Heart right ventricle (tissue), 16 donors: Measurements from ENCODE around the gene GALM. TPM values are rescaled to one million over a fixed set of nuclear protein-coding genes. Genes with fewer than 3 reads are reported as not detected.
"Not testable (repeated sequence)": the region's sequence is repeated elsewhere in the genome, so short reads cannot be mapped to it uniquely, and the experiment has no call there.

ENCODE experiments used
- ATAC-seq, 8 donors: fragments of 200-7000 bp; cut with Tn5 transposase; one replicate each; pipeline ENCODE4 v1.9.1; 2020; ENCODE audit warnings: mild to moderate bottlenecking in 8 of 8, moderate library complexity in 8 of 8, moderate number of reproducible peaks in 1 of 8
- DNase-seq, 2 donors: peaks; one replicate each; pipeline ENCODE4 v3.0.0-alpha.2; 2020
- H3K27ac ChIP-seq, 10 donors: fragments of 200-600 bp; sonication (generic) in 2 of 10; one replicate each; pipeline versions ENCODE4 v1.5.0 to v1.8.0; 2020 to 2022; ENCODE audit warnings: mild to moderate bottlenecking in 3 of 10
- H3K27me3 ChIP-seq, 7 donors: fragments of 200-600 bp; one replicate each; pipeline ENCODE4 v1.8.0; 2021 to 2022; ENCODE audit warnings: mild to moderate bottlenecking in 2 of 7
- H3K36me3 ChIP-seq, 9 donors: fragments of 200-600 bp; sonication (generic) in 1 of 9; one replicate each; pipeline versions ENCODE4 v1.5.0 to v1.8.0; 2020 to 2022; ENCODE audit warnings: mild to moderate bottlenecking in 2 of 9
- H3K4me1 ChIP-seq, 9 donors: fragments of 200-600 bp; sonication (generic) in 1 of 9; one replicate each; pipeline versions ENCODE4 v1.5.0 to v1.8.0; 2020 to 2022; ENCODE audit warnings: mild to moderate bottlenecking in 4 of 9
- H3K4me3 ChIP-seq, 10 donors: fragments of 200-600 bp; sonication (generic) in 2 of 10; one replicate each; pipeline versions ENCODE4 v1.5.0 to v1.8.0; 2020 to 2022; ENCODE audit warnings: mild to moderate bottlenecking in 7 of 10, moderate library complexity in 2 of 10
- H3K9me3 ChIP-seq, 11 donors: fragments of 200-600 bp in 10 of 11; sonication (generic) in 2 of 11; one replicate each; pipeline versions ENCODE4 v1.5.0 to v1.8.0; 2013 to 2022; ENCODE audit warnings: mild to moderate bottlenecking in 2 of 11, control low read depth in 1 of 11, moderate library complexity in 1 of 11
- WGBS, 2 donors: extraction: QIAGEN DNeasy Blood & Tissue Kit; methylation state at CpG; one replicate each; pipeline ENCODE4 v1.1.7; 2013; ENCODE audit warnings: inconsistent platforms in 1 of 2; 5-methylcytosine and 5-hydroxymethylcytosine counted together
- intact Hi-C, 10 donors: fragments of 100-400 bp; cut with DNase I; formaldehyde crosslinking; loops; one replicate each; pipeline versions ENCODE4 v1.11.1 to v1.14.2; 2022
- polyA plus RNA-seq, 2 donors: library from polyadenylated mRNA; stranded (reverse); fragments of 200-250 nt; gene quantifications; one replicate each; pipeline ENCODE4 v1.2.3, GENCODE V29; 2013
- total RNA-seq, 10 donors: library from RNA; stranded (reverse); fragmentation: NEBNext Ultra II Directional in 3 of 10; extraction: Animal tissue kit (Norgen Biotek cat#: 25700) in 3 of 10; gene quantifications; one replicate each; pipeline versions ENCODE4 v1.2.1 to v1.2.4, GENCODE V29; 2021 to 2023
- TF ChIP-seq, protein P1 (sequence below), 9 donors: fragments of 200-600 bp; sonication (generic) in 2 of 9; IDR thresholded peaks; one replicate each; pipeline versions ENCODE4 v1.5.0 to v1.8.0; 2021 to 2022; ENCODE audit warnings: antibody characterized with exemption in 9 of 9, mild to moderate bottlenecking in 5 of 9, moderate library complexity in 1 of 9
- donor health status: Arrhythmogenic right ventricular cardiomyopathy.
- donor health status: ischemic (EF 13 %, LVEDD 7.1; RV severe dilation, severe dysfunction).
- donor health status: healthy with polysubstance abuse.
- donor health status: DM: no; HTN: yes; CAD: no.
- donor health status: DM: no; HTN: no; CAD: no.
- donor health status: ischemic (EF 25% LVEDD 6.9; RV normal size, moderate dysfunction).
- donor health status: ischemic (EF 25% LVEDD 5.7; RV mildly dilated, moderate dysfunction).
- donor health status: healthy.
- donor health status: DM: yes; HTN: yes; CAD: no.
- donor health status: Ischemic cardiomyopathy.
- donor health status: ischemic (EF 35%, LVEDD 5.7; RV mildly dilated, moderate dysfunction).
- donor health status: nonischemic (EF 11% LVEDD 7.7; RV severe dilation, severe dysfunction).
- donor health status: DM: yes; HTN: yes; CAD: no.
- donor health status: PGD.
- donor health status: ischemic (EF 29% LVEDD 5.4; RV normal size, mild dysfunction).
- donor health status: nonischemic (EF 23%, LVEDD 6.1; RV moderate dilation, normal function).

The GALM gene
- total and polyA plus RNA-seq, 12 donors: 6.5 to 18.6 (median 11.0) TPM

DNA sequence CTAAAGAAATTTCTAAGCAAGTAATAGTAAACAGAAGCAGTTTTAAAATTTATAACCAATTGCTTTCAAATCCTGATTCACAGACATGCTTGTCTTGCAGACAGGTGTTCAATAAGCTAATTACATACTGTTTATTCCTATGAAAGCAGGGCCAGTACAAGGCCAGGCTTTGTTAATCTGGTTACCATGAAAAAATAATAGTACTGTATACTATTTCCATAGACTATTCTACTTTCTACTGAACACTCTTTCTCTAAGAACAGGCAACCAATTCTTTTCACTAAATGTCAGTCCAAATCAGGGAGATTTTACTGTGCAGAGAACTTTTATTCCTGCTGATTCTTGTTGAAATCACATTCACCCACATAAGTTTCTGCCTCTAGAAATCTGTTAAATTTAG, 88.1 kb downstream of the GALM start:
- no peak for DNase-seq
- H3K4me1 ChIP-seq: peaks cover 6 to 30% (median 13%) of the 10 kb centered on the region in 9 donors
- no peak for ATAC-seq
- H3K27ac ChIP-seq: peak overlapping the region in 1 of 10 donors; percentile 77
- no peaks in the 10 kb centered on the region for H3K27me3 ChIP-seq
- H3K9me3 ChIP-seq: no peaks in the 10 kb centered on the region
- TF ChIP-seq, protein P1, sequence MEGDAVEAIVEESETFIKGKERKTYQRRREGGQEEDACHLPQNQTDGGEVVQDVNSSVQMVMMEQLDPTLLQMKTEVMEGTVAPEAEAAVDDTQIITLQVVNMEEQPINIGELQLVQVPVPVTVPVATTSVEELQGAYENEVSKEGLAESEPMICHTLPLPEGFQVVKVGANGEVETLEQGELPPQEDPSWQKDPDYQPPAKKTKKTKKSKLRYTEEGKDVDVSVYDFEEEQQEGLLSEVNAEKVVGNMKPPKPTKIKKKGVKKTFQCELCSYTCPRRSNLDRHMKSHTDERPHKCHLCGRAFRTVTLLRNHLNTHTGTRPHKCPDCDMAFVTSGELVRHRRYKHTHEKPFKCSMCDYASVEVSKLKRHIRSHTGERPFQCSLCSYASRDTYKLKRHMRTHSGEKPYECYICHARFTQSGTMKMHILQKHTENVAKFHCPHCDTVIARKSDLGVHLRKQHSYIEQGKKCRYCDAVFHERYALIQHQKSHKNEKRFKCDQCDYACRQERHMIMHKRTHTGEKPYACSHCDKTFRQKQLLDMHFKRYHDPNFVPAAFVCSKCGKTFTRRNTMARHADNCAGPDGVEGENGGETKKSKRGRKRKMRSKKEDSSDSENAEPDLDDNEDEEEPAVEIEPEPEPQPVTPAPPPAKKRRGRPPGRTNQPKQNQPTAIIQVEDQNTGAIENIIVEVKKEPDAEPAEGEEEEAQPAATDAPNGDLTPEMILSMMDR (IDR thresholded peaks at IDR 0.05): no peak
- H3K4me3 ChIP-seq: peak overlapping the region in 6 of 10 donors; percentile 13 to 42 (median 24)
- H3K36me3 ChIP-seq: peaks cover 0 to 11% (median 3%) of the 10 kb centered on the region in 9 donors
- intact Hi-C loops: no loop called here

DNA sequence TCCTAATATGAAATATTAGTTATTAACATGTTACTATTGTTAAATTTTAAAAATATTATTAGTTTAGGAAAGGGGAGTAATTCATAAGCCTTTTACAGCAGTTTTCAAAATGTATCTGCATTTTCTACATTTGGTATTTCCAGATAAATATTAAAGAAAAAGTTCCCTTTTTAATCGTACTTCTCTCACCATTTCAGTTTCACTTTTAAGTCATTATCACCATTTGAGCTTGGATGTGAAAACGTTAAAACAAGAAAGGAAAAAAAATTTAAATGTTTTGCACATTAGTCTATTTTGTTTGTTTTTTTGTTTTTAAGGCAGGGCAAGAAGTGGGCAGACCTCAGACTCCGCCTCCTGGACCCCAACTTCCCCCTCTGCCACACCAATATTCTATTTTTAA, 88.6 kb downstream of the GALM start:
- H3K27ac ChIP-seq: peak overlapping the region in 1 of 10 donors; percentile 77
- TF ChIP-seq, protein P1 (IDR thresholded peaks at IDR 0.05): no peak
- H3K36me3 ChIP-seq: peaks cover 0 to 6% (median 0%) of the 10 kb centered on the region in 9 donors
- no peaks in the 10 kb centered on the region for H3K9me3 ChIP-seq
- ATAC-seq (no peak), DNase-seq (no peak)
- 58 to 63% methylated on average over 3 of the region's 3 CpGs for WGBS, 2 donors
- H3K4me1 ChIP-seq: peaks cover 2 to 26% (median 9%) of the 10 kb centered on the region in 9 donors
- H3K4me3 ChIP-seq: peak overlapping the region in 7 of 10 donors; percentile 13 to 42 (median 21)
- intact Hi-C loops: no loop called here
- no peaks in the 10 kb centered on the region for H3K27me3 ChIP-seq

GRCh38 chr2:38755891-38756290, 90.0 kb downstream of the GALM start:
- H3K4me3 ChIP-seq, intact Hi-C loops, ATAC-seq, H3K9me3 ChIP-seq, H3K27me3 ChIP-seq, H3K36me3 ChIP-seq, DNase-seq, H3K27ac ChIP-seq: not testable (repeated sequence)
- WGBS, 2 donors: 96 to 97% methylated on average over 21 to 22 of the region's 31 CpGs
- peaks cover 0 to 19% (median 4%) of the 10 kb centered on the region in 9 donors for H3K4me1 ChIP-seq

GRCh38 chr2:38763228-38763627, 97.3 kb downstream of the GALM start:
- TF ChIP-seq, protein P1 (IDR thresholded peaks at IDR 0.05): no peak
- no peaks in the 10 kb centered on the region for H3K27me3 ChIP-seq
- H3K4me3 ChIP-seq: no peak overlapping the region
- intact Hi-C loops: no loop called here
- H3K9me3 ChIP-seq: no peaks in the 10 kb centered on the region
- WGBS, 2 donors: 68 to 76% methylated on average over 2 of the region's 2 CpGs
- no peak for DNase-seq
- ATAC-seq: no peak
- H3K4me1 ChIP-seq: no peaks in the 10 kb centered on the region
- no peaks in the 10 kb centered on the region for H3K36me3 ChIP-seq
- H3K27ac ChIP-seq: no peak overlapping the region

GRCh38 chr2:38763728-38764127, 97.8 kb downstream of the GALM start:
- ATAC-seq (no peak), DNase-seq (no peak)
- no peak overlapping the region for H3K27ac ChIP-seq
- intact Hi-C loops: no loop called here
- no peaks in the 10 kb centered on the region for H3K36me3 ChIP-seq
- no peak overlapping the region for H3K4me3 ChIP-seq
- 94 to 98% methylated on average over 4 of the region's 4 CpGs for WGBS, 2 donors
- TF ChIP-seq, protein P1 (IDR thresholded peaks at IDR 0.05): no peak
- no peaks in the 10 kb centered on the region for H3K4me1 ChIP-seq
- no peaks in the 10 kb centered on the region for H3K9me3 ChIP-seq
- H3K27me3 ChIP-seq: no peaks in the 10 kb centered on the region
